A673 (cell line): ENCODE measurements around the gene PTPN23. TPM values are rescaled to one million over a fixed set of nuclear protein-coding genes. Genes with fewer than 3 reads are reported as not detected.

Experiments
- BruUV-seq: library from RNA; stranded (reverse); fragments of 400-500 nt; replicated peaks from 2 replicates; lab custom pipeline; 2021; lab: Mats Ljungman, UMichigan
- CTCF ChIA-PET: fragments of 300-600 bp; sonication (Branson Sonifier 250); formaldehyde crosslinking; loops from one replicate; lab custom pipeline; 2022; ENCODE audit warnings: antibody characterized with exemption; lab: Charles Lee
- POLR2A ChIA-PET: fragments of 300-600 bp; sonication (Branson Sonifier 250); formaldehyde crosslinking; loops from one replicate; lab custom pipeline; 2022; ENCODE audit warnings: antibody characterized with exemption; ENCODE audit not compliant: low non-redundant PET; lab: Charles Lee
- DNase-seq: peaks from one replicate; pipeline ENCODE4 v3.0.0-alpha.2; 2015; ENCODE audit warnings: low spot score
- H3K27ac ChIP-seq: fragments of 200-600 bp; sonication (generic); 2 replicates; pipeline ENCODE4 v1.5.1; 2016; ENCODE audit warnings: mixed run types, low read depth, mild to moderate bottlenecking, mixed read lengths, antibody characterized with exemption, low read length; ENCODE audit not compliant: poor library complexity, severe bottlenecking
- H3K27me3 ChIP-seq: fragments of 200-600 bp; sonication (generic); replicated peaks from 2 replicates; pipeline ENCODE4 v1.6.1; 2017; ENCODE audit warnings: mixed run types, low read depth, mild to moderate bottlenecking, mixed read lengths, antibody characterized with exemption, low read length; ENCODE audit not compliant: insufficient read depth, poor library complexity
- H3K36me3 ChIP-seq: fragments of 200-600 bp; sonication (generic); 2 replicates; pipeline ENCODE4 v1.6.1; 2016; ENCODE audit warnings: mixed run types, mild to moderate bottlenecking, mixed read lengths, antibody characterized with exemption, low read length; ENCODE audit not compliant: insufficient read depth, poor library complexity, severe bottlenecking
- H3K4me1 ChIP-seq: fragments of 200-600 bp; sonication (generic); 2 replicates; pipeline ENCODE4 v1.6.1; 2017; ENCODE audit warnings: mixed run types, mild to moderate bottlenecking, mixed read lengths, antibody characterized with exemption, low read length; ENCODE audit not compliant: insufficient read depth, poor library complexity, severe bottlenecking
- H3K4me3 ChIP-seq: fragments of 200-600 bp; sonication (generic); 2 replicates; pipeline ENCODE4 v1.5.1; 2016; ENCODE audit warnings: low read depth, mixed run types, mild to moderate bottlenecking, mixed read lengths, low read length; ENCODE audit not compliant: poor library complexity, severe bottlenecking
- H3K9me3 ChIP-seq: fragments of 200-600 bp; sonication (generic); 2 replicates; pipeline ENCODE4 v1.6.1; 2016; ENCODE audit warnings: mixed run types, low read depth, mild to moderate bottlenecking, mixed read lengths, antibody characterized with exemption, low read length; ENCODE audit not compliant: poor library complexity, severe bottlenecking
- EZH2 ChIP-seq: fragments of 200-600 bp; sonication (generic); IDR thresholded peaks from 2 replicates; pipeline ENCODE4 v1.6.1; 2017; ENCODE audit warnings: borderline replicate concordance, low read depth, mild to moderate bottlenecking, mixed read lengths, antibody characterized with exemption, low read length; ENCODE audit not compliant: poor library complexity, severe bottlenecking
- intact Hi-C: fragments of 100-400 bp; cut with micrococcal nuclease; formaldehyde crosslinking; loops from one replicate; pipeline ENCODE4 v1.10.0; 2022; ENCODE audit not compliant: unreplicated experiment
- total RNA-seq: library from RNA; stranded (reverse); gene quantifications from 2 replicates; pipeline ENCODE4 v1.2.3, GENCODE V29; 2021
- TF ChIP-seq, protein P1 (sequence below): fragments of 300-800, 200-600 bp; sonication (generic); conservative IDR thresholded peaks from 2 replicates; pipeline ENCODE4 v1.5.1; 2017; ENCODE audit warnings: low read depth, mild to moderate bottlenecking, antibody characterized with exemption, low read length, moderate library complexity, mixed read lengths

The PTPN23 gene
- total RNA-seq, 1 experiment from 2014 or later = 24.0 TPM

DNA sequence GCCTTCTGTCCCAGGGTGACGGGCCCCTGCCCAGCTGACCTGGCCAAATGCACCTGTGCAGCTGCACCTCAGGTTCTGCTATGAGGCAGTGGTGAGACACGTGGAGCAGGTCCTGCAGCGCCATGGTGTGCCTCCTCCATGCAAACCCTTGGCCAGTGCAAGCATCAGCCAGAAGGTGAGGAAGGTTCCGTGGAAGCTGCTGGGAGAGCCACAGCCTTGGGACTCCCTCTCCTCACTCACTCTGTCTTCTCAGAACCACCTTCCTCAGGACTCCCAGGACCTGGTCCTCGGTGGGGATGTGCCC is 31.6 kb downstream of the PTPN23 start:
- no TSS peak for BruUV-seq
- CTCF ChIA-PET = no interaction called here
- Histone ChIP-seq H3K4me3 (no peak overlapping the region), H3K9me3 (no peaks in the 10 kb centered on the region), H3K4me1 (no peaks in the 10 kb centered on the region), H3K27me3 (no peaks in the 10 kb centered on the region), H3K27ac (no peak overlapping the region), H3K36me3 (peaks cover 5% of the 10 kb centered on the region)
- POLR2A ChIA-PET = no interaction called here
- TF ChIP-seq, protein P1, sequence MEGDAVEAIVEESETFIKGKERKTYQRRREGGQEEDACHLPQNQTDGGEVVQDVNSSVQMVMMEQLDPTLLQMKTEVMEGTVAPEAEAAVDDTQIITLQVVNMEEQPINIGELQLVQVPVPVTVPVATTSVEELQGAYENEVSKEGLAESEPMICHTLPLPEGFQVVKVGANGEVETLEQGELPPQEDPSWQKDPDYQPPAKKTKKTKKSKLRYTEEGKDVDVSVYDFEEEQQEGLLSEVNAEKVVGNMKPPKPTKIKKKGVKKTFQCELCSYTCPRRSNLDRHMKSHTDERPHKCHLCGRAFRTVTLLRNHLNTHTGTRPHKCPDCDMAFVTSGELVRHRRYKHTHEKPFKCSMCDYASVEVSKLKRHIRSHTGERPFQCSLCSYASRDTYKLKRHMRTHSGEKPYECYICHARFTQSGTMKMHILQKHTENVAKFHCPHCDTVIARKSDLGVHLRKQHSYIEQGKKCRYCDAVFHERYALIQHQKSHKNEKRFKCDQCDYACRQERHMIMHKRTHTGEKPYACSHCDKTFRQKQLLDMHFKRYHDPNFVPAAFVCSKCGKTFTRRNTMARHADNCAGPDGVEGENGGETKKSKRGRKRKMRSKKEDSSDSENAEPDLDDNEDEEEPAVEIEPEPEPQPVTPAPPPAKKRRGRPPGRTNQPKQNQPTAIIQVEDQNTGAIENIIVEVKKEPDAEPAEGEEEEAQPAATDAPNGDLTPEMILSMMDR = no peak
- TF ChIP-seq EZH2 = no peak
- no peak for DNase-seq
- intact Hi-C loops = no loop called here

DNA sequence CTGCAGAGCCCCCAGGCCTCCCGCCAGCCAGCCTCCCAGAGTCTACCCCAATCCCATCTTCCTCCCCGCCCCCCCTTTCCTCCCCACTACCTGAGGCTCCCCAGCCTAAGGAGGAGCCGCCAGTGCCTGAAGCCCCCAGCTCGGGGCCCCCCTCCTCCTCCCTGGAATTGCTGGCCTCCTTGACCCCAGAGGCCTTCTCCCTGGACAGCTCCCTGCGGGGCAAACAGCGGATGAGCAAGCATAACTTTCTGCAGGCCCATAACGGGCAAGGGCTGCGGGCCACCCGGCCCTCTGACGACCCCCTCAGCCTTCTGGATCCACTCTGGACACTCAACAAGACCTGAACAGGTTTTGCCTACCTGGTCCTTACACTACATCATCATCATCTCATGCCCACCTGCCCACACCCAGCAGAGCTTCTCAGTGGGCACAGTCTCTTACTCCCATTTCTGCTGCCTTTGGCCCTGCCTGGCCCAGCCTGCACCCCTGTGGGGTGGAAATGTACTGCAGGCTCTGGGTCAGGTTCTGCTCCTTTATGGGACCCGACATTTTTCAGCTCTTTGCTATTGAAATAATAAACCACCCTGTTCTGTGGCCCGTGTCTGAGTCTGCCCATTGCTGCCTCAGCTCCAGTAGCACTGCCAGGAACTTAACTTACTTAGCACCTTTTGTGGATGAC is 32.2 kb downstream of the PTPN23 start:
- H3K4me3 ChIP-seq = no peak overlapping the region
- TF ChIP-seq, protein P1 = no peak
- TF ChIP-seq EZH2 = no peak
- ChIA-PET CTCF (no interaction called here), POLR2A (no interaction called here)
- intact Hi-C loops = no loop called here
- BruUV-seq = TSS peak; percentile 39
- peaks cover 5% of the 10 kb centered on the region for H3K36me3 ChIP-seq
- no peak overlapping the region for H3K27ac ChIP-seq
- H3K4me1 ChIP-seq = no peaks in the 10 kb centered on the region
- no peak for DNase-seq
- H3K27me3 ChIP-seq = no peaks in the 10 kb centered on the region
- no peaks in the 10 kb centered on the region for H3K9me3 ChIP-seq

DNA sequence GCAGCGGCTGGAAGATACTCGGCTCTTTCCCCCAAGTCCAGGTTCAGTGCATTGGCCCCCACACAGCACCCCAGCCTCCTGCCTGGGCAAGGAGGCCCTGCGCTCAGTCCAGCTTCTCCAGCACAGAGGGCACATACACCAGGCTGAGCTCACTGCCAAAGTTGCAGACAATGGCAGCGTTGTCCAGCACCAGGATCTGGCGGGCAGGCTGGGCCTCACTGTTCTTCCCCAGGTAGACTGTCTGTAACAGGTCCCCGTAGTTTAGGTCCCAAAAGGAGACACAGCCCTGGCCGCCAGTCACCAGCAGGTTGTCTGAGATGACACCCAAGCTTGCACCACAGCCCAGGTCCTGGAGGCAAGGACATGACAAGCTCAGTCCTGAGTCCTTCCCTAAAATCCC is 32.9 kb downstream of the PTPN23 start:
- Histone ChIP-seq H3K4me3 (no peak overlapping the region), H3K27me3 (no peaks in the 10 kb centered on the region), H3K36me3 (peaks cover 5% of the 10 kb centered on the region), H3K27ac (no peak overlapping the region), H3K4me1 (no peaks in the 10 kb centered on the region), H3K9me3 (no peaks in the 10 kb centered on the region)
- no peak for DNase-seq
- intact Hi-C loops = no loop called here
- no peak for TF ChIP-seq EZH2
- TF ChIP-seq, protein P1 = no peak
- no TSS peak for BruUV-seq
- ChIA-PET POLR2A (no interaction called here), CTCF (no interaction called here)
